ENCODE results near the gene CLPSL1. TPM values are rescaled to one million over a fixed set of nuclear protein-coding genes. Genes with fewer than 3 reads are reported as not detected.

CLPSL1 gene
- total and polyA plus RNA-seq, 2 experiments from 2014 or later, result not detected

DNA sequence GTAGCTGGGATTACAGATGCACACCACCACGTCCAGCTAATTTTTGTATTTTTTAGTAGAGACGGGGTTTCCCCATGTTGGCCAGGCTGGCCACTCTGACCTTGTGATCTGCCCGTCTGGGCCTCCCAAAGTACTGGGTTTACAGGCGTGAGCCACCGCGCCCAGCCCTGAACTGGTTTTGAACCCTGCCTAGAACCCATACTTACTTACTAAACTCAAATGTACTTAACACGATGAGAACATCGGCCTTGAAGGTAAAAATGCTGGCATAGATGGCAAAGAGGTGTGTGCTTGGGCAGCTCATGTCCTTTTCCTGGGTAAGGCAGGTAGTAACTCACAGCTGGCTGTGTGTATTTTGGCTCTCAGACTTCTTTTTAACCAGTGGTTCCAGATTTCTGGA, 47.2 kb upstream of the CLPSL1 start:
- Mint-ChIP-seq H3K36me3 (ENCODE audit: low read depth) (no peaks in the 10 kb centered on the region; the same call in 2 of the 3 replicates), H3K27ac (no peak overlapping the region), H3K9me3 (no peaks in the 10 kb centered on the region; the same call in 2 of the 3 replicates), H3K4me1 (peaks cover 46% of the 10 kb centered on the region), H3K4me3 (no peak overlapping the region), H3K27me3 (ENCODE audit: insufficient read depth, low read depth, poor library complexity) (peaks cover 17% of the 10 kb centered on the region)
- no peak overlapping the region for H3K27ac ChIP-seq (ENCODE audit: low read depth)
- H3K9me2 ChIP-seq (ENCODE audit: insufficient read depth), result no peaks in the 10 kb centered on the region
- no peaks in the 10 kb centered on the region for H4K20me1 ChIP-seq (replicated peaks; ENCODE audit: insufficient read depth)
- no peak overlapping the region for H2AFZ ChIP-seq
- no peaks in the 10 kb centered on the region for H3K79me2 ChIP-seq (replicated peaks; ENCODE audit: insufficient read depth)
- H3K36me3 ChIP-seq (ENCODE audit: insufficient read depth), result no peaks in the 10 kb centered on the region; the same call in 1 of the 2 replicates
- peaks cover 35% of the 10 kb centered on the region for H3K4me1 ChIP-seq (ENCODE audit: insufficient read depth)
- TF ChIP-seq CREB1 (CRISPR knock-in tag; IDR thresholded peaks at IDR 0.05; ENCODE audit: low read depth) (no peak), POLR2AphosphoS5 (IDR thresholded peaks at IDR 0.05; ENCODE audit: low read depth) (no peak), STAT1 (IDR thresholded peaks at IDR 0.05; ENCODE audit: unreplicated experiment) (no peak), EZH2 (IDR thresholded peaks at IDR 0.05; ENCODE audit: low read depth, unreplicated experiment) (no peak), JUNB (IDR thresholded peaks at IDR 0.05; ENCODE audit: unreplicated experiment) (no peak), NANOG (IDR thresholded peaks at IDR 0.05; ENCODE audit: borderline replicate concordance) (no peak), ZNF114 (CRISPR knock-in tag; IDR thresholded peaks at IDR 0.05) (no peak), ZNF331 (CRISPR knock-in tag; IDR thresholded peaks at IDR 0.05; ENCODE audit: low read depth) (no peak), EZH2phosphoT487 (IDR thresholded peaks at IDR 0.05; ENCODE audit: unreplicated experiment) (no peak)
- TF ChIP-seq, protein P1, sequence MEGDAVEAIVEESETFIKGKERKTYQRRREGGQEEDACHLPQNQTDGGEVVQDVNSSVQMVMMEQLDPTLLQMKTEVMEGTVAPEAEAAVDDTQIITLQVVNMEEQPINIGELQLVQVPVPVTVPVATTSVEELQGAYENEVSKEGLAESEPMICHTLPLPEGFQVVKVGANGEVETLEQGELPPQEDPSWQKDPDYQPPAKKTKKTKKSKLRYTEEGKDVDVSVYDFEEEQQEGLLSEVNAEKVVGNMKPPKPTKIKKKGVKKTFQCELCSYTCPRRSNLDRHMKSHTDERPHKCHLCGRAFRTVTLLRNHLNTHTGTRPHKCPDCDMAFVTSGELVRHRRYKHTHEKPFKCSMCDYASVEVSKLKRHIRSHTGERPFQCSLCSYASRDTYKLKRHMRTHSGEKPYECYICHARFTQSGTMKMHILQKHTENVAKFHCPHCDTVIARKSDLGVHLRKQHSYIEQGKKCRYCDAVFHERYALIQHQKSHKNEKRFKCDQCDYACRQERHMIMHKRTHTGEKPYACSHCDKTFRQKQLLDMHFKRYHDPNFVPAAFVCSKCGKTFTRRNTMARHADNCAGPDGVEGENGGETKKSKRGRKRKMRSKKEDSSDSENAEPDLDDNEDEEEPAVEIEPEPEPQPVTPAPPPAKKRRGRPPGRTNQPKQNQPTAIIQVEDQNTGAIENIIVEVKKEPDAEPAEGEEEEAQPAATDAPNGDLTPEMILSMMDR (conservative IDR thresholded peaks at IDR 0.05; ENCODE audit: low read depth in 2 of 2), result no peak
- TF ChIP-seq, protein P2, sequence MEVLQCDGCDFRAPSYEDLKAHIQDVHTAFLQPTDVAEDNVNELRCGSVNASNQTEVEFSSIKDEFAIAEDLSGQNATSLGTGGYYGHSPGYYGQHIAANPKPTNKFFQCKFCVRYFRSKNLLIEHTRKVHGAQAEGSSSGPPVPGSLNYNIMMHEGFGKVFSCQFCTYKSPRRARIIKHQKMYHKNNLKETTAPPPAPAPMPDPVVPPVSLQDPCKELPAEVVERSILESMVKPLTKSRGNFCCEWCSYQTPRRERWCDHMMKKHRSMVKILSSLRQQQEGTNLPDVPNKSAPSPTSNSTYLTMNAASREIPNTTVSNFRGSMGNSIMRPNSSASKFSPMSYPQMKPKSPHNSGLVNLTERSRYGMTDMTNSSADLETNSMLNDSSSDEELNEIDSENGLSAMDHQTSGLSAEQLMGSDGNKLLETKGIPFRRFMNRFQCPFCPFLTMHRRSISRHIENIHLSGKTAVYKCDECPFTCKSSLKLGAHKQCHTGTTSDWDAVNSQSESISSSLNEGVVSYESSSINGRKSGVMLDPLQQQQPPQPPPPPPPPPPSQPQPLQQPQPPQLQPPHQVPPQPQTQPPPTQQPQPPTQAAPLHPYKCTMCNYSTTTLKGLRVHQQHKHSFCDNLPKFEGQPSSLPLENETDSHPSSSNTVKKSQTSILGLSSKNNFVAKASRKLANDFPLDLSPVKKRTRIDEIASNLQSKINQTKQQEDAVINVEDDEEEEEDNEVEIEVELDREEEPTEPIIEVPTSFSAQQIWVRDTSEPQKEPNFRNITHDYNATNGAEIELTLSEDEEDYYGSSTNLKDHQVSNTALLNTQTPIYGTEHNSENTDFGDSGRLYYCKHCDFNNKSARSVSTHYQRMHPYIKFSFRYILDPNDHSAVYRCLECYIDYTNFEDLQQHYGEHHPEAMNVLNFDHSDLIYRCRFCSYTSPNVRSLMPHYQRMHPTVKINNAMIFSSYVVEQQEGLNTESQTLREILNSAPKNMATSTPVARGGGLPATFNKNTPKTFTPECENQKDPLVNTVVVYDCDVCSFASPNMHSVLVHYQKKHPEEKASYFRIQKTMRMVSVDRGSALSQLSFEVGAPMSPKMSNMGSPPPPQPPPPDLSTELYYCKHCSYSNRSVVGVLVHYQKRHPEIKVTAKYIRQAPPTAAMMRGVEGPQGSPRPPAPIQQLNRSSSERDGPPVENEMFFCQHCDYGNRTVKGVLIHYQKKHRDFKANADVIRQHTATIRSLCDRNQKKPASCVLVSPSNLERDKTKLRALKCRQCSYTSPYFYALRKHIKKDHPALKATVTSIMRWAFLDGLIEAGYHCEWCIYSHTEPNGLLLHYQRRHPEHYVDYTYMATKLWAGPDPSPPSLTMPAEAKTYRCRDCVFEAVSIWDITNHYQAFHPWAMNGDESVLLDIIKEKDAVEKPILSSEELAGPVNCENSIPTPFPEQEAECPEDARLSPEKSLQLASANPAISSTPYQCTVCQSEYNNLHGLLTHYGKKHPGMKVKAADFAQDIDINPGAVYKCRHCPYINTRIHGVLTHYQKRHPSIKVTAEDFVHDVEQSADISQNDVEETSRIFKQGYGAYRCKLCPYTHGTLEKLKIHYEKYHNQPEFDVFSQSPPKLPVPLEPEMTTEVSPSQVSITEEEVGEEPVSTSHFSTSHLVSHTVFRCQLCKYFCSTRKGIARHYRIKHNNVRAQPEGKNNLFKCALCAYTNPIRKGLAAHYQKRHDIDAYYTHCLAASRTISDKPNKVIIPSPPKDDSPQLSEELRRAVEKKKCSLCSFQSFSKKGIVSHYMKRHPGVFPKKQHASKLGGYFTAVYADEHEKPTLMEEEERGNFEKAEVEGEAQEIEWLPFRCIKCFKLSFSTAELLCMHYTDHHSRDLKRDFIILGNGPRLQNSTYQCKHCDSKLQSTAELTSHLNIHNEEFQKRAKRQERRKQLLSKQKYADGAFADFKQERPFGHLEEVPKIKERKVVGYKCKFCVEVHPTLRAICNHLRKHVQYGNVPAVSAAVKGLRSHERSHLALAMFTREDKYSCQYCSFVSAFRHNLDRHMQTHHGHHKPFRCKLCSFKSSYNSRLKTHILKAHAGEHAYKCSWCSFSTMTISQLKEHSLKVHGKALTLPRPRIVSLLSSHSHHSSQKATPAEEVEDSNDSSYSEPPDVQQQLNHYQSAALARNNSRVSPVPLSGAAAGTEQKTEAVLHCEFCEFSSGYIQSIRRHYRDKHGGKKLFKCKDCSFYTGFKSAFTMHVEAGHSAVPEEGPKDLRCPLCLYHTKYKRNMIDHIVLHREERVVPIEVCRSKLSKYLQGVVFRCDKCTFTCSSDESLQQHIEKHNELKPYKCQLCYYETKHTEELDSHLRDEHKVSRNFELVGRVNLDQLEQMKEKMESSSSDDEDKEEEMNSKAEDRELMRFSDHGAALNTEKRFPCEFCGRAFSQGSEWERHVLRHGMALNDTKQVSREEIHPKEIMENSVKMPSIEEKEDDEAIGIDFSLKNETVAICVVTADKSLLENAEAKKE (CRISPR knock-in tag; IDR thresholded peaks at IDR 0.05), result no peak
- TF ChIP-seq, protein P3, sequence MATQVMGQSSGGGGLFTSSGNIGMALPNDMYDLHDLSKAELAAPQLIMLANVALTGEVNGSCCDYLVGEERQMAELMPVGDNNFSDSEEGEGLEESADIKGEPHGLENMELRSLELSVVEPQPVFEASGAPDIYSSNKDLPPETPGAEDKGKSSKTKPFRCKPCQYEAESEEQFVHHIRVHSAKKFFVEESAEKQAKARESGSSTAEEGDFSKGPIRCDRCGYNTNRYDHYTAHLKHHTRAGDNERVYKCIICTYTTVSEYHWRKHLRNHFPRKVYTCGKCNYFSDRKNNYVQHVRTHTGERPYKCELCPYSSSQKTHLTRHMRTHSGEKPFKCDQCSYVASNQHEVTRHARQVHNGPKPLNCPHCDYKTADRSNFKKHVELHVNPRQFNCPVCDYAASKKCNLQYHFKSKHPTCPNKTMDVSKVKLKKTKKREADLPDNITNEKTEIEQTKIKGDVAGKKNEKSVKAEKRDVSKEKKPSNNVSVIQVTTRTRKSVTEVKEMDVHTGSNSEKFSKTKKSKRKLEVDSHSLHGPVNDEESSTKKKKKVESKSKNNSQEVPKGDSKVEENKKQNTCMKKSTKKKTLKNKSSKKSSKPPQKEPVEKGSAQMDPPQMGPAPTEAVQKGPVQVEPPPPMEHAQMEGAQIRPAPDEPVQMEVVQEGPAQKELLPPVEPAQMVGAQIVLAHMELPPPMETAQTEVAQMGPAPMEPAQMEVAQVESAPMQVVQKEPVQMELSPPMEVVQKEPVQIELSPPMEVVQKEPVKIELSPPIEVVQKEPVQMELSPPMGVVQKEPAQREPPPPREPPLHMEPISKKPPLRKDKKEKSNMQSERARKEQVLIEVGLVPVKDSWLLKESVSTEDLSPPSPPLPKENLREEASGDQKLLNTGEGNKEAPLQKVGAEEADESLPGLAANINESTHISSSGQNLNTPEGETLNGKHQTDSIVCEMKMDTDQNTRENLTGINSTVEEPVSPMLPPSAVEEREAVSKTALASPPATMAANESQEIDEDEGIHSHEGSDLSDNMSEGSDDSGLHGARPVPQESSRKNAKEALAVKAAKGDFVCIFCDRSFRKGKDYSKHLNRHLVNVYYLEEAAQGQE (IDR thresholded peaks at IDR 0.05; ENCODE audit: unreplicated experiment), result no peak
- TF ChIP-seq, protein P4, sequence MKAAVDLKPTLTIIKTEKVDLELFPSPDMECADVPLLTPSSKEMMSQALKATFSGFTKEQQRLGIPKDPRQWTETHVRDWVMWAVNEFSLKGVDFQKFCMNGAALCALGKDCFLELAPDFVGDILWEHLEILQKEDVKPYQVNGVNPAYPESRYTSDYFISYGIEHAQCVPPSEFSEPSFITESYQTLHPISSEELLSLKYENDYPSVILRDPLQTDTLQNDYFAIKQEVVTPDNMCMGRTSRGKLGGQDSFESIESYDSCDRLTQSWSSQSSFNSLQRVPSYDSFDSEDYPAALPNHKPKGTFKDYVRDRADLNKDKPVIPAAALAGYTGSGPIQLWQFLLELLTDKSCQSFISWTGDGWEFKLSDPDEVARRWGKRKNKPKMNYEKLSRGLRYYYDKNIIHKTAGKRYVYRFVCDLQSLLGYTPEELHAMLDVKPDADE (IDR thresholded peaks at IDR 0.05), result no peak
- no peak for ATAC-seq
- no peaks in the 10 kb centered on the region for H3K27me3 ChIP-seq (ENCODE audit: insufficient read depth)
- H3K4me2 ChIP-seq, result no peak overlapping the region
- peaks cover 27% of the 10 kb centered on the region for H3F3A ChIP-seq (replicated peaks; ENCODE audit: low read depth)
- H3K4me3 ChIP-seq, result no peak overlapping the region
- DNase-seq (ENCODE audit: low spot score), result no peak

All from GM23338 (cell line).